ENCODE measurements around the gene ZNF286A.
"Not testable (repeated sequence)": the region's sequence is repeated elsewhere in the genome, so short reads cannot be mapped to it uniquely, and the experiment has no call there.

ZNF286A gene
- total RNA-seq: 5.6 to 17.6 (median 16.2) reads per million in 3 experiments

GRCh38 chr17:15699413-15699924 lies at the start of gene ZNF286A:
TSS of gene ZNF286A (plus strand) at chr17:15699752. CDS start at chr17:15700330, 578 bp downstream.
- DNase-seq: peak; percentile 95

GRCh38 chr17:15649861-15650421 lies 49.6 kb upstream of the ZNF286A start:
- DNase-seq: no peak

GRCh38 chr17:15650741-15651582 lies 48.6 kb upstream of the ZNF286A start:
- DNase-seq: no peak

GRCh38 chr17:15651583-15652110 lies 47.9 kb upstream of the ZNF286A start:
- DNase-seq: no peak

- no peak for DNase-seq
These were observed 46.6 kb upstream of the ZNF286A start for GRCh38 chr17:15652960-15653359.

- DNase-seq: not testable (repeated sequence)
These were observed 45.2 kb upstream of the ZNF286A start for GRCh38 chr17:15654401-15654800.

- DNase-seq: no peak
These were observed 44.5 kb upstream of the ZNF286A start for GRCh38 chr17:15654886-15655561.

GRCh38 chr17:15657868-15658267 lies 41.7 kb upstream of the ZNF286A start:
- no peak for DNase-seq

GRCh38 chr17:15658296-15658695 lies 41.3 kb upstream of the ZNF286A start:
- no peak for DNase-seq

- no peak for DNase-seq
These were observed 40.3 kb upstream of the ZNF286A start for GRCh38 chr17:15659236-15659635.

GRCh38 chr17:15659663-15660062 lies 39.9 kb upstream of the ZNF286A start:
- DNase-seq: no peak

- no peak for DNase-seq
These were observed 39.5 kb upstream of the ZNF286A start for GRCh38 chr17:15660077-15660476.

- no peak for DNase-seq
These were observed 36.9 kb upstream of the ZNF286A start for GRCh38 chr17:15662681-15663080.

GRCh38 chr17:15663176-15663575 lies 36.4 kb upstream of the ZNF286A start:
- DNase-seq: no peak

GRCh38 chr17:15663691-15664090 lies 35.9 kb upstream of the ZNF286A start:
- DNase-seq: no peak

- not testable (repeated sequence) for DNase-seq
These were observed 30.0 kb upstream of the ZNF286A start for GRCh38 chr17:15669526-15669925.

- not testable (repeated sequence) for DNase-seq
These were observed 24.9 kb upstream of the ZNF286A start for GRCh38 chr17:15674640-15675039.

GRCh38 chr17:15675991-15676390 lies 23.6 kb upstream of the ZNF286A start:
- DNase-seq: not testable (repeated sequence)

GRCh38 chr17:15683135-15683534 lies 16.4 kb upstream of the ZNF286A start:
- not testable (repeated sequence) for DNase-seq

- DNase-seq: peak; percentile 74
These were observed 15.6 kb upstream of the ZNF286A start, which contains the start of gene TRIM16 for GRCh38 chr17:15683824-15684478. TSS of gene TRIM16 (minus strand) at chr17:15684311. CDS start at chr17:15651609, 32,702 bp downstream.

- not testable (repeated sequence) for DNase-seq
These were observed 12.1 kb upstream of the ZNF286A start for GRCh38 chr17:15687494-15687893.

GRCh38 chr17:15698967-15699366 lies 585 bp upstream of the ZNF286A start:
- not testable (repeated sequence) for DNase-seq
